K562 (cell line): ENCODE data around the gene NRXN3. TPM values are rescaled to one million over a fixed set of nuclear protein-coding genes. Genes with fewer than 3 reads are reported as not detected.

Experiments
- CEBPG ChIP-seq, 3 experiments: fragments of 200-800 bp in 1 of 3; sonication (Bioruptor generic) in 1 of 3; sonication (generic) in 1 of 3; formaldehyde crosslinking in 1 of 3; IDR thresholded peaks in 2 of 3; conservative IDR thresholded peaks in 1 of 3; 2 replicates each; pipeline versions ENCODE4 v1.6.1 to v1.8.0; 2016 to 2022; ENCODE audit warnings: missing compliant biosample characterization in 2 of 3, missing genetic modification characterization in 2 of 3, mild to moderate bottlenecking in 1 of 3, missing genetic modification reagents in 1 of 3
- CTCFL ChIP-seq: IDR thresholded peaks from 2 replicates; pipeline ENCODE4 v1.6.1; 2011; ENCODE audit warnings: borderline replicate concordance, low read depth, mild to moderate bottlenecking, moderate library complexity, low read length; ENCODE audit not compliant: insufficient read depth, poor library complexity, severe bottlenecking
- FOXK2 ChIP-seq, 2 experiments: fragments of 450-650 bp; IDR thresholded peaks in 1 of 2; conservative IDR thresholded peaks in 1 of 2; 2 replicates each; pipeline ENCODE4 v1.6.1; 2016; ENCODE audit warnings: low read depth in 2 of 2, mild to moderate bottlenecking in 1 of 2
- IRF1 ChIP-seq: sonication (generic); formaldehyde crosslinking; IDR thresholded peaks from 2 replicates; pipeline ENCODE4 v1.8.0; 2022; ENCODE audit warnings: missing genetic modification reagents, mild to moderate bottlenecking, borderline replicate concordance
- RAD51 ChIP-seq: fragments of 450-650 bp; IDR thresholded peaks from 2 replicates; pipeline ENCODE4 v1.7.1; 2016; ENCODE audit warnings: low read depth, mild to moderate bottlenecking, borderline replicate concordance
- STAT6 ChIP-seq: sonication (generic); formaldehyde crosslinking; IDR thresholded peaks from 2 replicates; pipeline ENCODE4 v1.8.1; 2023; ENCODE audit warnings: mild to moderate bottlenecking, missing genetic modification reagents
- TGIF2 ChIP-seq: sonication (generic); formaldehyde crosslinking; IDR thresholded peaks from 2 replicates; pipeline ENCODE4 v1.8.1; 2022; ENCODE audit warnings: mild to moderate bottlenecking, missing genetic modification reagents, moderate library complexity
- polyA plus RNA-seq, 8 experiments: library from polyadenylated mRNA; depleted of rRNA in 4 of 8; stranded (reverse) in 5 of 8; unstranded in 3 of 8; fragments of >200 nt; fragmentation: Nextera tagmentation in 2 of 8; fragmentation: Illumina TruSeq in 1 of 8; extraction: Ambion mirVana in 2 of 8; extraction: Trizol in 1 of 8; gene quantifications; 2 replicates each; pipeline versions ENCODE4 v1.2.1 to v1.2.3, GENCODE V29; 2011 to 2014; ENCODE audit warnings: inconsistent platforms in 1 of 8, missing spikeins in 1 of 8
- total RNA-seq, 7 experiments: library from RNA; depleted of rRNA in 6 of 7; stranded (reverse); fragments of >200 nt in 6 of 7; fragmentation: Illumina TruSeq in 2 of 7; extraction: Trizol in 2 of 7; gene quantifications; 2 replicates each; pipeline versions ENCODE4 v1.2.1 to v1.2.3, GENCODE V29; 2011 to 2021; ENCODE audit warnings: low replicate concordance in 1 of 7

Gene NRXN3
- total and polyA plus RNA-seq, 9 of the 15 experiments (the other 6 are each of a cell fraction or from before 2014, with no cell fraction given), result 0.09 TPM; not detected in 8

GRCh38 chr14:79781882-79782281 lies 1611.7 kb downstream of the NRXN3 start (continued):
- no peak for TF ChIP-seq CTCFL
- TF ChIP-seq CEBPG (CRISPR knock-in tag; IDR thresholded peaks at IDR 0.05), result no peak
- no peak for TF ChIP-seq CEBPG (tag; conservative IDR thresholded peaks at IDR 0.05 in 1 of 2, IDR thresholded peaks at IDR 0.05 in 1 of 2)
- TF ChIP-seq STAT6 (CRISPR knock-in tag), result no peak
- TF ChIP-seq IRF1, result no peak
- no peak for TF ChIP-seq RAD51
- no peak for TF ChIP-seq TGIF2 (CRISPR knock-in tag)
- TF ChIP-seq FOXK2 (conservative IDR thresholded peaks at IDR 0.05 in 1 of 2, IDR thresholded peaks at IDR 0.05 in 1 of 2; ENCODE audit: low read depth in 2 of 2), result no peak
